B cell (primary cell): ENCODE data around the gene CDK18. TPM values are rescaled to one million over a fixed set of nuclear protein-coding genes. Genes with fewer than 3 reads are reported as not detected.
"Not testable (repeated sequence)": the region's sequence is repeated elsewhere in the genome, so short reads cannot be mapped to it uniquely, and the experiment has no call there.

Source experiments
- ATAC-seq: fragments of 200-7000 bp; cut with Tn5 transposase; one replicate; pipeline ENCODE4 v1.10.0; 2021; ENCODE audit warnings: low read depth, mild to moderate bottlenecking, moderate number of reproducible peaks, moderate library complexity
- CTCF ChIA-PET: fragments of 350-600 bp; sonication (Branson Sonifier 250); formaldehyde crosslinking; loops from one replicate; lab custom pipeline; 2021; ENCODE audit warnings: antibody characterized with exemption, inconsistent platforms; lab: Charles Lee
- POLR2A ChIA-PET: fragments of 350-600 bp; sonication (Branson Sonifier 250); formaldehyde crosslinking; loops from one replicate; lab custom pipeline; 2021; ENCODE audit warnings: antibody characterized with exemption; lab: Charles Lee
- DNase-seq: peaks from one replicate; pipeline ENCODE4 v3.0.0; 2013
- H2AFZ ChIP-seq: 2 replicates; pipeline ENCODE4 v1.6.1; 2012; ENCODE audit warnings: mild to moderate bottlenecking, low read depth, low read length; ENCODE audit not compliant: insufficient read depth, poor library complexity, severe bottlenecking
- H3K27ac ChIP-seq, 2 donors: 1 replicate in 1 of 2; 2 replicates in 1 of 2; pipeline ENCODE4 v1.5.1; 2012 to 2013; ENCODE audit warnings: low read length in 2 of 2, mild to moderate bottlenecking in 2 of 2, moderate library complexity in 1 of 2
- H3K27me3 ChIP-seq, 4 experiments: fragments of 200-600 bp in 1 of 4; sonication (generic) in 1 of 4; replicated peaks in 1 of 4; 1 replicate in 2 of 4; 2 replicates in 2 of 4; pipeline versions ENCODE4 v1.6.1 to v1.7.0; 2013 to 2016; ENCODE audit warnings: low read length in 3 of 4, mild to moderate bottlenecking in 2 of 4, mixed read lengths in 1 of 4, moderate library complexity in 1 of 4; ENCODE audit not compliant: insufficient read depth in 4 of 4, control insufficient read depth in 3 of 4; ENCODE audit errors: control extremely low read depth in 1 of 4
- H3K36me3 ChIP-seq, 2 experiments: replicated peaks in 1 of 2; 1 replicate in 1 of 2; 2 replicates in 1 of 2; pipeline versions ENCODE4 v1.6.1 to v1.7.1; 2013; ENCODE audit warnings: low read length in 1 of 2; ENCODE audit not compliant: insufficient read depth in 2 of 2, control insufficient read depth in 1 of 2; ENCODE audit errors: control extremely low read depth in 1 of 2, extremely low read depth in 1 of 2
- H3K4me1 ChIP-seq, 2 donors: fragments of 200-600 bp in 1 of 2; sonication (generic) in 1 of 2; 1 replicate in 1 of 2; 2 replicates in 1 of 2; pipeline versions ENCODE4 v1.5.1 to v1.6.1; 2013 to 2017; ENCODE audit warnings: low read length in 2 of 2; ENCODE audit not compliant: control insufficient read depth in 2 of 2, insufficient read depth in 2 of 2
- H3K4me2 ChIP-seq: replicated peaks from 2 replicates; pipeline ENCODE3; 2012; ENCODE audit warnings: mild to moderate bottlenecking, low read depth, low read length; ENCODE audit not compliant: poor library complexity, severe bottlenecking
- H3K4me3 ChIP-seq, 5 experiments: fragments of 200-600 bp in 1 of 5; sonication (generic) in 1 of 5; 1 replicate in 3 of 5; 2 replicates in 2 of 5; pipeline versions ENCODE4 v1.5.1 to v1.7.0; 2011 to 2016; ENCODE audit warnings: low read length in 4 of 5, mild to moderate bottlenecking in 4 of 5, low read depth in 2 of 5, control low read depth in 1 of 5, moderate library complexity in 1 of 5; ENCODE audit not compliant: insufficient read depth in 1 of 5; ENCODE audit errors: control extremely low read depth in 1 of 5, extremely low read depth in 1 of 5
- H3K79me2 ChIP-seq: fragments of 200-600 bp; sonication (generic); one replicate; pipeline ENCODE4 v1.6.0; 2016; ENCODE audit warnings: low read length; ENCODE audit not compliant: control insufficient read depth, insufficient read depth
- H3K9ac ChIP-seq: fragments of 200-600 bp; sonication (generic); 2 replicates; pipeline ENCODE4 v1.6.1; 2017; ENCODE audit warnings: mild to moderate bottlenecking, low read length, moderate library complexity
- H3K9me3 ChIP-seq, 3 donors: one replicate each; pipeline versions ENCODE4 v1.6.1 to v1.7.1; 2013; ENCODE audit warnings: low read length in 2 of 3; ENCODE audit not compliant: control insufficient read depth in 2 of 3, insufficient read depth in 1 of 3; ENCODE audit errors: control extremely low read depth in 1 of 3
- H4K20me1 ChIP-seq: 2 replicates; pipeline ENCODE4 v1.6.0; 2012; ENCODE audit warnings: mild to moderate bottlenecking, low read length; ENCODE audit not compliant: insufficient read depth, control insufficient read depth, poor library complexity, severe bottlenecking
- H3K27ac Mint-ChIP-seq: one replicate; pipeline ENCODE4 v1.8.0; 2021; ENCODE audit warnings: mixed read lengths
- H3K27me3 Mint-ChIP-seq: one replicate; pipeline ENCODE4 v1.8.0; 2021; ENCODE audit warnings: mixed read lengths
- H3K4me1 Mint-ChIP-seq: one replicate; pipeline ENCODE4 v1.8.0; 2021; ENCODE audit warnings: mixed read lengths
- H3K4me3 Mint-ChIP-seq: one replicate; pipeline ENCODE4 v1.8.0; 2021; ENCODE audit warnings: mixed read lengths
- H3K9me3 Mint-ChIP-seq: one replicate; pipeline ENCODE4 v1.8.0; 2022; ENCODE audit warnings: mixed read lengths; ENCODE audit not compliant: insufficient read depth
- EZH2 ChIP-seq: IDR thresholded peaks from 2 replicates; pipeline ENCODE4 v1.6.1; 2012; ENCODE audit warnings: borderline replicate concordance, low read depth, mild to moderate bottlenecking, moderate library complexity, low read length; ENCODE audit not compliant: insufficient read depth, poor library complexity, severe bottlenecking
- WGBS: methylation state at CpG from one replicate; pipeline ENCODE4 v1.1.5; 2013; ENCODE audit warnings: missing lambda C conversion rate; ENCODE audit not compliant: insufficient coverage; 5-methylcytosine and 5-hydroxymethylcytosine counted together
- intact Hi-C: fragments of 100-400 bp; cut with micrococcal nuclease; formaldehyde crosslinking; loops from one replicate; pipeline ENCODE4 v1.10.0; 2022
- polyA plus RNA-seq: library from polyadenylated mRNA; depleted of rRNA; stranded (reverse); fragments of >200 nt; gene quantifications from 2 replicates; pipeline ENCODE4 v1.2.3, GENCODE V29; 2012
- total RNA-seq, 2 donors: library from RNA; stranded (reverse); fragments of 120-200 nt in 1 of 2; gene quantifications; 1 replicate in 1 of 2; 2 replicates in 1 of 2; pipeline versions ENCODE4 v1.2.3 to v1.2.4, GENCODE V29; 2013 to 2022
- TF ChIP-seq, protein P1 (sequence below): fragments of 200-600 bp; IDR thresholded peaks from one replicate; pipeline ENCODE4 v1.8.0; 2022; ENCODE audit warnings: antibody characterized with exemption, mild to moderate bottlenecking

Gene CDK18
- total and polyA plus RNA-seq, 2 donors (not counting 1 experiment from before 2014, with no cell fraction given), result 3.8 to 4.7 TPM

DNA sequence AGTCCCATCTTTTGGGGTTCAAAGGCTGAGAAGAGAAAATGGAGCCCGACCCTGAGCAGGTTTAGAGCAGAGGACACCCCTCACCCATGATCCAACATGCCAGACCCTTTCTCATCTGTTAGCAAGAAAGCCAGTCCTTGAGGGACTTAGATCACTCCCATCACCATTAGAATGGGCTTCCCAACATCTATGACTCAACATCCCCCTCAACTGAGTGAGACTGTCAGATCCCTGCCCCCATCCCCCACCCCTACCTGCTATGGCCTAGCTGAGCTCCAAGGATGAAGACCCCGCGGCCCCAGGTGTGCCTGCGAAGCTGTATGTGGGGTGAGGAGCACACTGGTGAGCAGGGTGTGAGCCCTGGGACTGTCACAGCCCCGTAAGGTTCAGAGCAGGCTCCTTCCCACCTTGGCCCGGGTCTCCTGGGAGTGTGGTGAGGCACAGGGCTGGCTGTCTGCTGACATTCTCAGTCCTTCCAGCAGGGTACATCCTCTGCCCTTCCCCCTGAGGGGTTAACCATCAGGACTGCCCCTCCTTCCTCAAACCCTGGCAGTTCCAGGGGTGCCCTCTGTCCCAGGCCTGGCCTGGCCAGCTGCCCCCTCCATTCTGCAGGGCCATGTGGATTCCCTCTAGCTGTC is 27.2 kb upstream of the CDK18 start:
- DNase-seq (no peak), ATAC-seq (no peak)
- ChIA-PET POLR2A (no interaction called here), CTCF (interaction anchor here (1.7 to 8.7 kb wide), 4 partner anchors 10 to 142 kb away, joined by 5 to 65 read pairs (median 13); no protein-coding TSS in a partner anchor)
- Mint-ChIP-seq H3K4me3 (no peak overlapping the region), H3K27ac (no peak overlapping the region), H3K27me3 (peaks cover 28% of the 10 kb centered on the region), H3K9me3 (peaks cover 7% of the 10 kb centered on the region), H3K4me1 (peaks cover 31% of the 10 kb centered on the region)
- Histone ChIP-seq H3K27me3 (peaks cover 0 to 33% (median 9%) of the 10 kb centered on the region in 4 experiments), H3K27ac (no peak overlapping the region), H3K79me2 (no peaks in the 10 kb centered on the region), H3K4me3 (no peak overlapping the region), H2AFZ (no peak overlapping the region), H3K36me3 (no peaks in the 10 kb centered on the region), H3K4me1 (peaks cover 24 to 28% of the 10 kb centered on the region in 2 donors), H3K9me3 (peaks cover 0 to 20% (median 17%) of the 10 kb centered on the region in 3 donors), H4K20me1 (no peaks in the 10 kb centered on the region), H3K4me2 (no peak overlapping the region), H3K9ac (no peak overlapping the region)
- intact Hi-C loops, result no loop called here
- no peak for TF ChIP-seq EZH2
- TF ChIP-seq, protein P1, sequence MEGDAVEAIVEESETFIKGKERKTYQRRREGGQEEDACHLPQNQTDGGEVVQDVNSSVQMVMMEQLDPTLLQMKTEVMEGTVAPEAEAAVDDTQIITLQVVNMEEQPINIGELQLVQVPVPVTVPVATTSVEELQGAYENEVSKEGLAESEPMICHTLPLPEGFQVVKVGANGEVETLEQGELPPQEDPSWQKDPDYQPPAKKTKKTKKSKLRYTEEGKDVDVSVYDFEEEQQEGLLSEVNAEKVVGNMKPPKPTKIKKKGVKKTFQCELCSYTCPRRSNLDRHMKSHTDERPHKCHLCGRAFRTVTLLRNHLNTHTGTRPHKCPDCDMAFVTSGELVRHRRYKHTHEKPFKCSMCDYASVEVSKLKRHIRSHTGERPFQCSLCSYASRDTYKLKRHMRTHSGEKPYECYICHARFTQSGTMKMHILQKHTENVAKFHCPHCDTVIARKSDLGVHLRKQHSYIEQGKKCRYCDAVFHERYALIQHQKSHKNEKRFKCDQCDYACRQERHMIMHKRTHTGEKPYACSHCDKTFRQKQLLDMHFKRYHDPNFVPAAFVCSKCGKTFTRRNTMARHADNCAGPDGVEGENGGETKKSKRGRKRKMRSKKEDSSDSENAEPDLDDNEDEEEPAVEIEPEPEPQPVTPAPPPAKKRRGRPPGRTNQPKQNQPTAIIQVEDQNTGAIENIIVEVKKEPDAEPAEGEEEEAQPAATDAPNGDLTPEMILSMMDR, result no peak
- 66% methylated on average over 3 of the region's 6 CpGs for WGBS

DNA sequence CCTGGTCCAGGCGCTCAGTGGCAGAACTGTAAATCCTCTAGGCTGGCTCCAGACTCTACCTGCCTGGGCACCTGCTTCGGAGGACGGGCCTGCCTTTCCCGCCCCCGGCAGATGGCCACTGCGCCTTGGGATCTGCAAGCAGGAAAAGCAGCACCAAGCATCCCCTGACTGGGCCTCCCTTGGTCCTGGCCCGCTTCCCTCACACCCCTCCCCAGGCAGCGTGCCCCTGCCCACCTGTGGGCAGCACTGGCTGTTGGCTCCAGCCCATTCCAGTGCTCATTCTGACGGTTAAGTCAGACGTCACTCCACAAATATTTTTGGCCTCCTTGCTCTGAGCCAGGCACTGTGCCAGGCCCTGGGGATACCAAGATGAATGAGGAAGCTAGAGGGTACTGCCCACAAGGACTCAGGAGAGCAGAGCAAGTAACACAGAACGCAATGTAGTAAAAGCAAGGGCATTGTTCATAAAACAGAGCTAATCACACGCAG is 26.7 kb upstream of the CDK18 start:
- peaks cover 27% of the 10 kb centered on the region for H3K4me1 Mint-ChIP-seq
- H3K27me3 Mint-ChIP-seq, result peaks cover 24% of the 10 kb centered on the region
- no peak overlapping the region for H3K4me3 Mint-ChIP-seq
- POLR2A ChIA-PET, result no interaction called here
- Histone ChIP-seq H2AFZ (no peak overlapping the region), H3K27ac (no peak overlapping the region), H3K36me3 (no peaks in the 10 kb centered on the region), H3K9ac (no peak overlapping the region), H3K79me2 (no peaks in the 10 kb centered on the region), H3K4me3 (no peak overlapping the region), H3K4me1 (peaks cover 26 to 29% of the 10 kb centered on the region in 2 donors), H4K20me1 (no peaks in the 10 kb centered on the region), H3K9me3 (peaks cover 0 to 20% (median 14%) of the 10 kb centered on the region in 3 donors), H3K27me3 (peaks cover 0 to 35% (median 10%) of the 10 kb centered on the region in 4 experiments), H3K4me2 (no peak overlapping the region)
- TF ChIP-seq, protein P1, result no peak
- TF ChIP-seq EZH2, result no peak
- intact Hi-C loops, result no loop called here
- WGBS, result 86% methylated on average over 12 of the region's 12 CpGs
- CTCF ChIA-PET, result interaction anchor here (0.8 to 8.7 kb wide), 7 partner anchors 9 to 204 kb away, joined by 3 to 65 read pairs (median 6); no protein-coding TSS in a partner anchor
- no peak overlapping the region for H3K27ac Mint-ChIP-seq
- ATAC-seq (no peak), DNase-seq (no peak)
- H3K9me3 Mint-ChIP-seq, result peaks cover 7% of the 10 kb centered on the region

DNA sequence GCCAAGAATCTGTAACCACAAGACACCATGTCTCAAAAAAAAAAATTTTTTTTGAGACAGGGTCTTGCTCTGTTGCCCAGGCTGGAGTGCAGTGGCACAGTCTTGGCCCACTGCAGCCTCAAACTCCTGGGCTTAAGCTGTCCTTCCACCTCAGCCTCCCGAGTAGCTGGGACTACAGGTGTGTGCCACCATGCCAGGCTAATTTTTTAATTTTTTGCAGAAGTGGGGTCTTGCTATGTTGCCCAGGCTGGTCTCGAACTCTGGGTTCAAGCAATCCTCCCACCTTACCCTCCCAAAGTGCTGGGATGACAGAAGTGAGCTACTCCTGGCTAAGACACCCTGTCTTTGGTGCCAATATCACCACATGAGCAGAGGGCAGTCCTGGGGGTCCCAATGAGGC is 25.5 kb upstream of the CDK18 start:
- H3K27ac ChIP-seq, H3K9ac ChIP-seq, H3K36me3 ChIP-seq, H3K9me3 Mint-ChIP-seq, ATAC-seq, H3K27ac Mint-ChIP-seq, H3K4me2 ChIP-seq, intact Hi-C loops, DNase-seq, H3K4me3 ChIP-seq, H3K4me3 Mint-ChIP-seq, H4K20me1 ChIP-seq, POLR2A ChIA-PET, H3K79me2 ChIP-seq, H2AFZ ChIP-seq: not testable (repeated sequence)
- Histone ChIP-seq H3K27me3 (peaks cover 0 to 27% (median 5%) of the 10 kb centered on the region in 4 experiments), H3K4me1 (peaks cover 26 to 29% of the 10 kb centered on the region in 2 donors), H3K9me3 (peaks cover 0 to 20% (median 12%) of the 10 kb centered on the region in 3 donors)
- peaks cover 24% of the 10 kb centered on the region for H3K27me3 Mint-ChIP-seq
- 91% methylated on average over 1 of the region's 2 CpGs for WGBS
- peaks cover 32% of the 10 kb centered on the region for H3K4me1 Mint-ChIP-seq
- CTCF ChIA-PET, result interaction anchor here (1.2 to 8.7 kb wide), 7 partner anchors 8 to 206 kb away, joined by 4 to 65 read pairs (median 6); no protein-coding TSS in a partner anchor
